ENCODE measurements around the gene SASH1. TPM values are rescaled to one million over a fixed set of nuclear protein-coding genes. Genes with fewer than 3 reads are reported as not detected.

SASH1 gene
- total RNA-seq, 1 experiment from 2014 or later: 33.2 TPM

DNA sequence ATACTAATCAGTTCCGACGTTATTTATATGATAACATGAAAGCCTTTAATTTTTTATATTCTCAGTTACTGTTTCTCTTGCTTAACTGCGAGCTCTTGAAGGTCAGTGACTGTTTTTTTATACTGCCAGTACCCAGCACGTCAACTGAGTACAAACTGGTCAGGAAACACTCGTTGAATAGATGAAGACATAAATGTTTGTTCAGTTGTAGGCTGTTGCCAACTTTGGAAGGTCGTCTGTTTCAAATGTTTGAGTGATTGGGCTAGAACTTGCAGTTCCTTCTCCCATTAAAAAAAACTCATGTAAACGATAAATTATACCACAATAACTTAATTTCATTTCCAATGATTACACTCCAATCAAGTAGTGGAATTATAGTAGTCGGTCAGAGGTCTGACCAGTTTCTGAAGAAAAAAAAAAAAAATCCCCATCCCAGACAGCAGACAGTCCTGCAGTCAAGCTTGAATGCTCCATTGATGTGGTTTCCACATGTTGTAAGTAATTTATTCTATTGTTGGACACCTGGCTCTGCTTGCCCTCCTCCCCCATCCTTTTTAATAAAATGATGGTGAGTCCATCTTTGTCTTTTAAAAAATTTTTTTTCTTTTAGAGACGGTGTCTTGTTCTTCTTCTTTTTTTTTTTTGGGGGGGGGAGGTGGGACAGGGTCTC, 81.1 kb downstream of the SASH1 start:
- Histone ChIP-seq H2BK120ac (ENCODE audit: low read depth, low read length, poor library complexity, severe bottlenecking) (no peak overlapping the region), H3K56ac (ENCODE audit: insufficient read length, low read depth, low read length) (no peak overlapping the region), H3K79me2 (ENCODE audit: insufficient read depth, low read length) (no peaks in the 10 kb centered on the region), H3K14ac (ENCODE audit: insufficient read depth, low read length) (no peak overlapping the region), H2BK20ac (ENCODE audit: low read depth, low read length, poor library complexity, severe bottlenecking) (no peak overlapping the region), H3K18ac (ENCODE audit: insufficient read length, low read depth, low read length) (no peak overlapping the region), H3K23me2 (ENCODE audit: insufficient read length, low read depth, low read length, poor library complexity, severe bottlenecking) (no peaks in the 10 kb centered on the region), H2BK12ac (ENCODE audit: insufficient read length, low read depth, low read length) (no peak overlapping the region), H4K8ac (replicated peaks; ENCODE audit: insufficient read length, low read depth, low read length) (no peak overlapping the region), H3K79me1 (ENCODE audit: insufficient read depth, low read depth, low read length, poor library complexity, severe bottlenecking) (no peaks in the 10 kb centered on the region), H2AK5ac (ENCODE audit: insufficient read length, low read length) (no peak overlapping the region), H3K4ac (ENCODE audit: low read depth, low read length) (no peak overlapping the region), H4K91ac (ENCODE audit: insufficient read length, low read depth, low read length) (no peak overlapping the region), H2AFZ (ENCODE audit: low read length) (no peak overlapping the region), H3K9me3 (ENCODE audit: control insufficient read depth, low read depth, low read length) (no peaks in the 10 kb centered on the region), H3T11ph (ENCODE audit: low read length) (no peak overlapping the region), H3K23ac (ENCODE audit: insufficient read length, low read depth, low read length) (no peak overlapping the region), H2BK5ac (ENCODE audit: insufficient read length, low read length) (no peak overlapping the region), H3K4me1 (ENCODE audit: insufficient read depth, low read length) (no peaks in the 10 kb centered on the region; the same call in 1 of the 2 replicates), H2BK15ac (ENCODE audit: low read depth, low read length) (no peak overlapping the region), H3K27ac (ENCODE audit: insufficient read length, low read depth, low read length) (no peak overlapping the region), H3K4me2 (ENCODE audit: insufficient read depth, insufficient read length, low read length) (no peak overlapping the region), H3K9ac (ENCODE audit: extremely low read depth, insufficient read length, low read length) (no peak overlapping the region), H4K20me1 (ENCODE audit: control insufficient read depth, insufficient read depth, insufficient read length) (no peaks in the 10 kb centered on the region), H4K5ac (ENCODE audit: insufficient read length, low read depth, low read length) (no peak overlapping the region), H3K27me3 (ENCODE audit: insufficient read depth, low read length) (no peaks in the 10 kb centered on the region)
- TF ChIP-seq, protein P1, sequence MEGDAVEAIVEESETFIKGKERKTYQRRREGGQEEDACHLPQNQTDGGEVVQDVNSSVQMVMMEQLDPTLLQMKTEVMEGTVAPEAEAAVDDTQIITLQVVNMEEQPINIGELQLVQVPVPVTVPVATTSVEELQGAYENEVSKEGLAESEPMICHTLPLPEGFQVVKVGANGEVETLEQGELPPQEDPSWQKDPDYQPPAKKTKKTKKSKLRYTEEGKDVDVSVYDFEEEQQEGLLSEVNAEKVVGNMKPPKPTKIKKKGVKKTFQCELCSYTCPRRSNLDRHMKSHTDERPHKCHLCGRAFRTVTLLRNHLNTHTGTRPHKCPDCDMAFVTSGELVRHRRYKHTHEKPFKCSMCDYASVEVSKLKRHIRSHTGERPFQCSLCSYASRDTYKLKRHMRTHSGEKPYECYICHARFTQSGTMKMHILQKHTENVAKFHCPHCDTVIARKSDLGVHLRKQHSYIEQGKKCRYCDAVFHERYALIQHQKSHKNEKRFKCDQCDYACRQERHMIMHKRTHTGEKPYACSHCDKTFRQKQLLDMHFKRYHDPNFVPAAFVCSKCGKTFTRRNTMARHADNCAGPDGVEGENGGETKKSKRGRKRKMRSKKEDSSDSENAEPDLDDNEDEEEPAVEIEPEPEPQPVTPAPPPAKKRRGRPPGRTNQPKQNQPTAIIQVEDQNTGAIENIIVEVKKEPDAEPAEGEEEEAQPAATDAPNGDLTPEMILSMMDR (conservative IDR thresholded peaks at IDR 0.05): no peak
- no peaks in the 10 kb centered on the region for H3K27me3 Mint-ChIP-seq (ENCODE audit: low read depth)
- no peaks in the 10 kb centered on the region for H3K9me3 Mint-ChIP-seq
- no peak for DNase-seq
- no peaks in the 10 kb centered on the region; a peak in 1 of 7 replicates for H3K36me3 Mint-ChIP-seq (ENCODE audit: insufficient read depth in 1 of 3, low read depth in 3 of 3)
- WGBS (ENCODE audit: extremely low coverage, insufficient read length, low lambda C conversion rate): no CpG with 5 or more reads among the region's 9 CpGs
- H3K27ac Mint-ChIP-seq: peak overlapping the region in 1 of 3 experiments; percentile 35; a peak in 1 of 7 replicates
- H3K4me1 Mint-ChIP-seq: peaks cover 4% of the 10 kb centered on the region in 2 experiments
- no peak overlapping the region for H3K4me3 Mint-ChIP-seq
